K562 (cell line): ENCODE measurements around the gene KRTCAP2. TPM values are rescaled to one million over a fixed set of nuclear protein-coding genes. Genes with fewer than 3 reads are reported as not detected.
A peak's percentile ranks its signal among the peaks of the same experiment; 100 is the strongest.

Experiments used
- ARID3A ChIP-seq: IDR thresholded peaks from 2 replicates; pipeline ENCODE4 v1.6.1; 2012; ENCODE audit warnings: low read depth, low read length, improper control_type of control experiment, borderline replicate concordance
- ATF6 ChIP-seq: sonication (generic); formaldehyde crosslinking; IDR thresholded peaks from 2 replicates; pipeline ENCODE4 v1.4.0; 2020; ENCODE audit warnings: mild to moderate bottlenecking, missing genetic modification reagents
- FOXP1 ChIP-seq: sonication (generic); formaldehyde crosslinking; IDR thresholded peaks from 2 replicates; pipeline ENCODE4 v1.8.0; 2022; ENCODE audit warnings: mild to moderate bottlenecking, missing genetic modification reagents
- HEY1 ChIP-seq: fragments of 250-450 bp; sonication (Bioruptor Pico); IDR thresholded peaks from 2 replicates; pipeline ENCODE4 v1.5.0; 2020; ENCODE audit warnings: mild to moderate bottlenecking, moderate library complexity, borderline replicate concordance
- HSF4 ChIP-seq: fragments of 250-450 bp; sonication (Bioruptor Pico); IDR thresholded peaks from 2 replicates; pipeline ENCODE4 v2.1.2; 2022; ENCODE audit warnings: mild to moderate bottlenecking, moderate library complexity, borderline replicate concordance
- JUND ChIP-seq, 2 experiments: IDR thresholded peaks; 2 replicates in 1 of 2; 3 replicates in 1 of 2; pipeline ENCODE4 v1.6.1; 2011; ENCODE audit warnings: borderline replicate concordance in 2 of 2, low read depth in 2 of 2, low read length in 2 of 2, improper control_type of control experiment in 1 of 2, missing biosample characterization in 1 of 2, missing genetic modification characterization in 1 of 2, missing genetic modification reagents in 1 of 2
- MXI1 ChIP-seq: IDR thresholded peaks from 2 replicates; pipeline ENCODE4 v1.6.1; 2011; ENCODE audit warnings: low read depth, mild to moderate bottlenecking, improper control_type of control experiment, low read length
- NFIC ChIP-seq: fragments of 450-650 bp; IDR thresholded peaks from 2 replicates; pipeline ENCODE4 v1.6.1; 2017; ENCODE audit warnings: mild to moderate bottlenecking, inconsistent platforms
- NR0B1 ChIP-seq: fragments of 450-650 bp; IDR thresholded peaks from one replicate; pipeline ENCODE4 v1.6.1; 2018; ENCODE audit warnings: mild to moderate bottlenecking, moderate library complexity; ENCODE audit not compliant: partially characterized antibody
- NR1H2 ChIP-seq: sonication (generic); formaldehyde crosslinking; IDR thresholded peaks from 2 replicates; pipeline ENCODE4 v1.4.0; 2020; ENCODE audit warnings: mild to moderate bottlenecking, missing genetic modification reagents
- PHF20 ChIP-seq: fragments of 450-650 bp; IDR thresholded peaks from 2 replicates; pipeline ENCODE4 v1.6.1; 2018; ENCODE audit not compliant: partially characterized antibody
- RAD51 ChIP-seq: fragments of 450-650 bp; IDR thresholded peaks from 2 replicates; pipeline ENCODE4 v1.7.1; 2016; ENCODE audit warnings: low read depth, mild to moderate bottlenecking, borderline replicate concordance
- RB1 ChIP-seq: fragments of 450-650 bp; IDR thresholded peaks from 2 replicates; pipeline ENCODE4 v1.6.1; 2017; ENCODE audit warnings: low read depth, mild to moderate bottlenecking
- SIN3B ChIP-seq: fragments of 450-650 bp; IDR thresholded peaks from 2 replicates; pipeline ENCODE4 v1.6.1; 2017; ENCODE audit warnings: low read depth, mild to moderate bottlenecking, moderate library complexity
- SIX5 ChIP-seq, 2 experiments: IDR thresholded peaks; 2 replicates each; pipeline ENCODE4 v1.6.1; 2011; ENCODE audit warnings: low read length in 2 of 2, borderline replicate concordance in 1 of 2, low read depth in 1 of 2, mild to moderate bottlenecking in 1 of 2, moderate library complexity in 1 of 2; ENCODE audit not compliant: insufficient read depth in 1 of 2
- TOE1 ChIP-seq, 2 experiments: fragments of 450-650 bp in 1 of 2; sonication (generic) in 1 of 2; formaldehyde crosslinking in 1 of 2; IDR thresholded peaks; 2 replicates each; pipeline versions ENCODE4 v1.7.1 to v1.8.0; 2016 to 2022; ENCODE audit warnings: borderline replicate concordance in 2 of 2, mild to moderate bottlenecking in 2 of 2, antibody characterized with exemption in 1 of 2, inconsistent platforms in 1 of 2, low read depth in 1 of 2, missing genetic modification reagents in 1 of 2, moderate library complexity in 1 of 2
- ZBTB8A ChIP-seq: fragments of 450-650 bp; IDR thresholded peaks from 2 replicates; pipeline ENCODE4 v1.6.1; 2018; ENCODE audit warnings: mild to moderate bottlenecking, moderate library complexity; ENCODE audit not compliant: partially characterized antibody
- ZNF511 ChIP-seq: sonication (generic); formaldehyde crosslinking; IDR thresholded peaks from 2 replicates; pipeline ENCODE4 v1.8.0; 2022; ENCODE audit warnings: mild to moderate bottlenecking, missing genetic modification reagents
- ZNF780A ChIP-seq: fragments of 250-450 bp; sonication (Bioruptor Pico); IDR thresholded peaks from 2 replicates; pipeline ENCODE4 v1.5.0; 2021; ENCODE audit warnings: mild to moderate bottlenecking
- polyA plus RNA-seq, 8 experiments: library from polyadenylated mRNA; depleted of rRNA in 4 of 8; stranded (reverse) in 5 of 8; unstranded in 3 of 8; fragments of >200 nt; fragmentation: Nextera tagmentation in 2 of 8; fragmentation: Illumina TruSeq in 1 of 8; extraction: Ambion mirVana in 2 of 8; extraction: Trizol in 1 of 8; gene quantifications; 2 replicates each; pipeline versions ENCODE4 v1.2.1 to v1.2.3, GENCODE V29; 2011 to 2014; ENCODE audit warnings: inconsistent platforms in 1 of 8, missing spikeins in 1 of 8
- total RNA-seq, 7 experiments: library from RNA; depleted of rRNA in 6 of 7; stranded (reverse); fragments of >200 nt in 6 of 7; fragmentation: Illumina TruSeq in 2 of 7; extraction: Trizol in 2 of 7; gene quantifications; 2 replicates each; pipeline versions ENCODE4 v1.2.1 to v1.2.3, GENCODE V29; 2011 to 2021; ENCODE audit warnings: low replicate concordance in 1 of 7

Gene KRTCAP2
- total and polyA plus RNA-seq, 9 of the 15 experiments (the other 6 are each of a cell fraction or from before 2014, with no cell fraction given) = 126 to 436 (median 244) TPM

GRCh38 chr1:155139895-155140629 lies 33.0 kb downstream of the KRTCAP2 start, which contains the start of gene DPM3 (continued):
- TF ChIP-seq ZNF511 (CRISPR knock-in tag) = peak; percentile 73; the same call in 1 of the 2 replicates
- no peak for TF ChIP-seq ZNF780A (CRISPR knock-in tag)
- peak; percentile 96 to 97 for TF ChIP-seq SIX5 (IDR thresholded peaks at IDR 0.05; ENCODE audit: borderline replicate concordance in 1 of 2, insufficient read depth in 1 of 2, low read depth in 1 of 2, low read length in 2 of 2)
- TF ChIP-seq HSF4 = no peak
- TF ChIP-seq HEY1 (CRISPR knock-in tag) = no peak
- TF ChIP-seq RB1 = peak; percentile 35; the same call in 1 of the 2 replicates
- 0 out of 2 replicates have a peak, but pooled peaks have one; percentile 4 for TF ChIP-seq RAD51
- TF ChIP-seq NFIC = peak; percentile 62
- peak; percentile 45; the same call in 1 of the 2 replicates for TF ChIP-seq JUND (IDR thresholded peaks at IDR 0.05; ENCODE audit: borderline replicate concordance, low read depth, low read length)
- no peak; the same call in 2 of the 3 replicates for TF ChIP-seq JUND (tag; IDR thresholded peaks at IDR 0.05; ENCODE audit: borderline replicate concordance, low read depth, low read length)
- peak; percentile 61 for TF ChIP-seq TOE1 (IDR thresholded peaks at IDR 0.05; ENCODE audit: borderline replicate concordance)
- TF ChIP-seq TOE1 (CRISPR knock-in tag; IDR thresholded peaks at IDR 0.05; ENCODE audit: borderline replicate concordance, low read depth) = no peak
- TF ChIP-seq ATF6 (CRISPR knock-in tag) = peak; percentile 81; the same call in 1 of the 2 replicates
- TF ChIP-seq FOXP1 (CRISPR knock-in tag) = peak; percentile 64; the same call in 1 of the 2 replicates
- peak; percentile 13; the same call in 1 of the 2 replicates for TF ChIP-seq MXI1
- peak; percentile 75; the same call in 1 of the 2 replicates for TF ChIP-seq SIN3B
- peak; percentile 47 for TF ChIP-seq PHF20
- no peak for TF ChIP-seq ARID3A
- TF ChIP-seq NR0B1 = no peak
- TF ChIP-seq NR1H2 = no peak
- no peak for TF ChIP-seq ZBTB8A
